Renal cortex interstitium (tissue), 11 donors: ENCODE data around the gene DNM2. TPM values are rescaled to one million over a fixed set of nuclear protein-coding genes. Genes with fewer than 3 reads are reported as not detected.
"Not testable (repeated sequence)": the region's sequence is repeated elsewhere in the genome, so short reads cannot be mapped to it uniquely, and the experiment has no call there.

Source experiments
- DNase-seq, 11 donors: peaks; one replicate each; pipeline ENCODE4 v3.0.0-alpha.2; 2013; ENCODE audit warnings: low read depth in 9 of 11, low spot score in 4 of 11; ENCODE audit errors: extremely low read depth in 1 of 11
- polyA plus RNA-seq, 3 donors: library from polyadenylated mRNA; unstranded; fragments of 120-200 nt; gene quantifications; one replicate each; pipeline ENCODE4 v1.2.1, GENCODE V29; 2013; ENCODE audit not compliant: insufficient read length in 3 of 3

The DNM2 gene
- polyA plus RNA-seq, 3 donors, result 117 to 168 (median 128) TPM

GRCh38 chr19:10819124-10820060 is 101.5 kb downstream of the DNM2 start:
- DNase-seq, result no peak

- DNase-seq, result no peak
Measured at GRCh38 chr19:10820173-10820572, 102.3 kb downstream of the DNM2 start.

GRCh38 chr19:10823690-10824089 is 105.8 kb downstream of the DNM2 start:
- no peak for DNase-seq

- no peak for DNase-seq
Measured at GRCh38 chr19:10826231-10826630, 108.4 kb downstream of the DNM2 start.

- no peak for DNase-seq
Measured at GRCh38 chr19:10826846-10827245, 109.0 kb downstream of the DNM2 start.

GRCh38 chr19:10828981-10829821 is 111.3 kb downstream of the DNM2 start:
- DNase-seq, result no peak

GRCh38 chr19:10829967-10830366 is 112.1 kb downstream of the DNM2 start:
- no peak for DNase-seq

- no peak for DNase-seq
Measured at GRCh38 chr19:10830370-10830769, 112.5 kb downstream of the DNM2 start.

- no peak for DNase-seq
Measured at GRCh38 chr19:10830931-10831779, 113.3 kb downstream of the DNM2 start.

- no peak for DNase-seq
Measured at GRCh38 chr19:10831987-10832938, 114.4 kb downstream of the DNM2 start.

- DNase-seq, result no peak
Measured at GRCh38 chr19:10832939-10833296, 115.0 kb downstream of the DNM2 start.

- DNase-seq, result peak in 1 of 11 donors; percentile 98
Measured at GRCh38 chr19:10835089-10835753, 117.3 kb downstream of the DNM2 start.

GRCh38 chr19:10835754-10836478 is 118.0 kb downstream of the DNM2 start, which contains the start of gene TMED1:
Gene TMED1 (minus strand): TSS chr19:10836212. CDS start chr19:10836191, 21 bp downstream.
- peak; percentile 94 to 99 (median 98) for DNase-seq

GRCh38 chr19:10836479-10837330 is 118.8 kb downstream of the DNM2 start:
- DNase-seq, result peak in 3 of 11 donors; percentile 64 to 84 (median 77)

GRCh38 chr19:10837649-10838048 is 119.8 kb downstream of the DNM2 start:
- DNase-seq, result not testable (repeated sequence)

GRCh38 chr19:10838377-10838776 is 120.5 kb downstream of the DNM2 start:
- DNase-seq, result no peak
